ENCODE results near the gene GPR132.

Gene GPR132

GRCh38 chr14:105091054-105091516, 25.9 kb upstream of the GPR132 start:
- peaks cover 50% of the 10 kb centered on the region for H3K4me1 ChIP-seq (ENCODE audit: control insufficient read depth, insufficient read depth, low read length, unreplicated experiment)
- H3K27ac ChIP-seq (ENCODE audit: low read depth, low read length) = no peak overlapping the region
- no peak overlapping the region for H3K4me3 ChIP-seq (ENCODE audit: low read depth, low read length)
- no peaks in the 10 kb centered on the region for H3K79me2 ChIP-seq (ENCODE audit: control insufficient read depth, insufficient read depth, low read length, unreplicated experiment)
- H3K36me3 ChIP-seq (ENCODE audit: insufficient read depth, low read length) = no peaks in the 10 kb centered on the region
- no peak overlapping the region for H2AFZ ChIP-seq (ENCODE audit: low read length, unreplicated experiment)
- H3K27me3 ChIP-seq (ENCODE audit: insufficient read depth, low read length) = no peaks in the 10 kb centered on the region

DNA sequence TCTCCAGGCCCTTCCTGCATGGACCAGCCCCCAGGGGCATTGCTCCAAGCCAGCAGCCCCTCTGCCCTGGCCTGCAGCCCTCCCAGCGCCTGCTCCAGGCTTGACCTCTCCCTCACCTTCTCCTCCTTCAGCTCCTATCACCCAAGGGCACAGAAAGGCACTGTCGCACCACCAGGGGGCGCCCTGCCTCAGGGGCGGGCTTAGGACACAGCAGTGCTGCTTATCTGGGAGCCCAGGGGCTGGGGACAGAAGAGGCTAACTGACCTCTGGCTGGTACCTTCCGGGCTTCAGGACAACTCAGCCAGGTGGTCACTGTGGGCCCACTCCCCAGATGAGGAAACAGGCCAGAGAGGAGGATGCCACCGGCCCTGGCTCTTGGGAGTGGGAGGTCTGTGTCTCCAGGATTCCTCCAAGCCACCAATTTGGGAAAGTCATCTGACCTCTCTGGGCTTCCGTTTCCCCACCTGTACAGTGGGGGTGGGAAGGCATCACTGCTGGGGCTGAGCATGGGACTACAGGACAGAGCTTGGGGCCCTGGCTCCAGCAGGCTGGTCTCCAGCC, 25.3 kb upstream of the GPR132 start:
- no peak overlapping the region for H3K4me3 ChIP-seq (ENCODE audit: low read depth, low read length)
- H3K36me3 ChIP-seq (ENCODE audit: insufficient read depth, low read length) = no peaks in the 10 kb centered on the region
- no peaks in the 10 kb centered on the region for H3K27me3 ChIP-seq (ENCODE audit: insufficient read depth, low read length)

GRCh38 chr14:105089746-105090492, 24.7 kb upstream of the GPR132 start:
- H3K4me1 ChIP-seq (ENCODE audit: control insufficient read depth, insufficient read depth, low read length, unreplicated experiment) = peaks cover 50% of the 10 kb centered on the region
- no peak overlapping the region for H3K27ac ChIP-seq (ENCODE audit: low read depth, low read length)

More for the DNA sequence above, 25.3 kb upstream of the GPR132 start:
- Histone ChIP-seq H3K27ac (ENCODE audit: low read depth, low read length) (no peak overlapping the region), H3K79me2 (ENCODE audit: control insufficient read depth, insufficient read depth, low read length, unreplicated experiment) (no peaks in the 10 kb centered on the region), H2AFZ (ENCODE audit: low read length, unreplicated experiment) (no peak overlapping the region), H3K4me1 (ENCODE audit: control insufficient read depth, insufficient read depth, low read length, unreplicated experiment) (peaks cover 50% of the 10 kb centered on the region)

GRCh38 chr14:105088812-105089745, 23.8 kb upstream of the GPR132 start:
- Histone ChIP-seq H3K79me2 (ENCODE audit: control insufficient read depth, insufficient read depth, low read length, unreplicated experiment) (no peaks in the 10 kb centered on the region), H3K36me3 (ENCODE audit: insufficient read depth, low read length) (no peaks in the 10 kb centered on the region), H3K27ac (ENCODE audit: low read depth, low read length) (peak overlapping the region; percentile 73; the same call in 1 of the 2 replicates), H2AFZ (ENCODE audit: low read length, unreplicated experiment) (no peak overlapping the region), H3K4me1 (ENCODE audit: control insufficient read depth, insufficient read depth, low read length, unreplicated experiment) (peaks cover 45% of the 10 kb centered on the region), H3K4me3 (ENCODE audit: low read depth, low read length) (no peak overlapping the region), H3K27me3 (ENCODE audit: insufficient read depth, low read length) (no peaks in the 10 kb centered on the region)

More at GRCh38 chr14:105089746-105090492, 24.7 kb upstream of the GPR132 start:
- Histone ChIP-seq H3K4me3 (ENCODE audit: low read depth, low read length) (no peak overlapping the region), H3K36me3 (ENCODE audit: insufficient read depth, low read length) (no peaks in the 10 kb centered on the region), H3K27me3 (ENCODE audit: insufficient read depth, low read length) (no peaks in the 10 kb centered on the region), H3K79me2 (ENCODE audit: control insufficient read depth, insufficient read depth, low read length, unreplicated experiment) (no peaks in the 10 kb centered on the region), H2AFZ (ENCODE audit: low read length, unreplicated experiment) (no peak overlapping the region)

GRCh38 chr14:105087963-105088811, 23.0 kb upstream of the GPR132 start:
- Histone ChIP-seq H3K27me3 (ENCODE audit: insufficient read depth, low read length) (0 out of 2 replicates have a peak, but pooled peaks cover 4% of the 10 kb centered on the region), H3K79me2 (ENCODE audit: control insufficient read depth, insufficient read depth, low read length, unreplicated experiment) (no peaks in the 10 kb centered on the region), H2AFZ (ENCODE audit: low read length, unreplicated experiment) (no peak overlapping the region), H3K4me1 (ENCODE audit: control insufficient read depth, insufficient read depth, low read length, unreplicated experiment) (peaks cover 44% of the 10 kb centered on the region), H3K36me3 (ENCODE audit: insufficient read depth, low read length) (no peaks in the 10 kb centered on the region), H3K4me3 (ENCODE audit: low read depth, low read length) (peak overlapping the region; percentile 89), H3K27ac (ENCODE audit: low read depth, low read length) (peak overlapping the region; percentile 73)

GRCh38 chr14:105087308-105087962, 22.2 kb upstream of the GPR132 start:
- Histone ChIP-seq H3K79me2 (ENCODE audit: control insufficient read depth, insufficient read depth, low read length, unreplicated experiment) (no peaks in the 10 kb centered on the region), H3K4me3 (ENCODE audit: low read depth, low read length) (peak overlapping the region; percentile 89), H3K36me3 (ENCODE audit: insufficient read depth, low read length) (no peaks in the 10 kb centered on the region), H3K4me1 (ENCODE audit: control insufficient read depth, insufficient read depth, low read length, unreplicated experiment) (peaks cover 39% of the 10 kb centered on the region), H3K27ac (ENCODE audit: low read depth, low read length) (peak overlapping the region; percentile 73), H2AFZ (ENCODE audit: low read length, unreplicated experiment) (peak overlapping the region; percentile 45), H3K27me3 (ENCODE audit: insufficient read depth, low read length) (0 out of 2 replicates have a peak, but pooled peaks cover 4% of the 10 kb centered on the region)

DNA sequence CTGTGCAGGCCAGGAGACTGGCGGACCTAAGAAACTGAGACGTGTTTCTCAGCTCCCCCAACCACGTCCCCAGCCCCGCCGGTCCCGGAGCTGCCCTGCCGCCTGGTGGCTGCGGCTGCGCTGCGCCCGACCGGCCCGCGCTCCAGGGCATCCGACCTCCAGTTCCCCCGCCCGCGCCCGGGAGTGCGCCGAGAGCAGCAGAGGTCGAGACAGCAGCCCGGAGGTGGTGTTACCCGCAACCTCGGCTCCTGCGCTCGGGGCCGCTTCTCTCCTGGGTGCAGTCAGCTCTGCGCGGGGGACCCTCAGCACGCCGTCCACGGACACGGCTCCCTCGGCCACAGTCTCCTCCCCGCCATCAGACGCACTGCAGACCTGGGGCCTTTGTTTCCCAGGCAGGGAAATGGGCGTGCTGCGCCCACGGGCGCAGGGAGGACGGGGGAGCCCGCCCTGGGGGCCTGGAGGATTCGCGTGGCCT, 21.6 kb upstream of the GPR132 start:
- Histone ChIP-seq H3K4me3 (ENCODE audit: low read depth, low read length) (peak overlapping the region; percentile 89), H3K27ac (ENCODE audit: low read depth, low read length) (peak overlapping the region; percentile 73), H2AFZ (ENCODE audit: low read length, unreplicated experiment) (peak overlapping the region; percentile 45), H3K36me3 (ENCODE audit: insufficient read depth, low read length) (no peaks in the 10 kb centered on the region), H3K4me1 (ENCODE audit: control insufficient read depth, insufficient read depth, low read length, unreplicated experiment) (peaks cover 33% of the 10 kb centered on the region), H3K79me2 (ENCODE audit: control insufficient read depth, insufficient read depth, low read length, unreplicated experiment) (no peaks in the 10 kb centered on the region), H3K27me3 (ENCODE audit: insufficient read depth, low read length) (0 out of 2 replicates have a peak, but pooled peaks cover 4% of the 10 kb centered on the region)

GRCh38 chr14:105085766-105086165, 20.5 kb upstream of the GPR132 start:
- H3K4me1 ChIP-seq (ENCODE audit: control insufficient read depth, insufficient read depth, low read length, unreplicated experiment) = peaks cover 26% of the 10 kb centered on the region
- 0 out of 2 replicates have a peak, but pooled peaks cover 4% of the 10 kb centered on the region for H3K27me3 ChIP-seq (ENCODE audit: insufficient read depth, low read length)
- H3K4me3 ChIP-seq (ENCODE audit: low read depth, low read length) = no peak overlapping the region
- H2AFZ ChIP-seq (ENCODE audit: low read length, unreplicated experiment) = no peak overlapping the region
- no peaks in the 10 kb centered on the region for H3K36me3 ChIP-seq (ENCODE audit: insufficient read depth, low read length)
- H3K79me2 ChIP-seq (ENCODE audit: control insufficient read depth, insufficient read depth, low read length, unreplicated experiment) = no peaks in the 10 kb centered on the region
- H3K27ac ChIP-seq (ENCODE audit: low read depth, low read length) = no peak overlapping the region

GRCh38 chr14:105084741-105085571, 19.7 kb upstream of the GPR132 start:
- H3K79me2 ChIP-seq (ENCODE audit: control insufficient read depth, insufficient read depth, low read length, unreplicated experiment) = no peaks in the 10 kb centered on the region
- no peak overlapping the region for H3K27ac ChIP-seq (ENCODE audit: low read depth, low read length)
- H3K27me3 ChIP-seq (ENCODE audit: insufficient read depth, low read length) = peaks cover 4% of the 10 kb centered on the region; the same call in 1 of the 2 replicates
- peaks cover 21% of the 10 kb centered on the region for H3K4me1 ChIP-seq (ENCODE audit: control insufficient read depth, insufficient read depth, low read length, unreplicated experiment)
- H2AFZ ChIP-seq (ENCODE audit: low read length, unreplicated experiment) = no peak overlapping the region
- H3K4me3 ChIP-seq (ENCODE audit: low read depth, low read length) = no peak overlapping the region
- no peaks in the 10 kb centered on the region for H3K36me3 ChIP-seq (ENCODE audit: insufficient read depth, low read length)

All from ACC112 (cell line).